Body of pancreas (tissue), 4 donors: ENCODE data around the gene TLN1. TPM values are rescaled to one million over a fixed set of nuclear protein-coding genes. Genes with fewer than 3 reads are reported as not detected.

Source experiments
- ATAC-seq: fragments of 150-250 bp; one replicate; pipeline ENCODE4 v1.9.1; 2016
- DNase-seq, 4 donors: peaks; one replicate each; pipeline ENCODE4 v3.0.0-alpha.2; 2019
- H3K27ac ChIP-seq, 4 donors: fragments of 200-600 bp; sonication (generic); 1 replicate in 3 of 4; 2 replicates in 1 of 4; pipeline versions ENCODE4 v1.5.1 to v1.6.1; 2016 to 2019; ENCODE audit warnings: mild to moderate bottlenecking in 1 of 4, mixed read lengths in 1 of 4, moderate library complexity in 1 of 4
- H3K27me3 ChIP-seq, 2 donors: fragments of 200-600 bp; sonication (generic); one replicate each; pipeline ENCODE4 v1.6.0; 2016; ENCODE audit warnings: mild to moderate bottlenecking in 1 of 2
- H3K36me3 ChIP-seq, 2 donors: fragments of 200-600 bp; sonication (generic); replicated peaks in 1 of 2; 2 replicates each; pipeline ENCODE4 v1.5.1; 2016; ENCODE audit warnings: low read depth in 2 of 2; ENCODE audit not compliant: insufficient read depth in 1 of 2
- H3K4me1 ChIP-seq: fragments of 200-600 bp; sonication (generic); one replicate; pipeline ENCODE4 v1.6.0; 2016
- H3K4me3 ChIP-seq, 2 donors: fragments of 200-600 bp; sonication (generic); 1 replicate in 1 of 2; 2 replicates in 1 of 2; pipeline ENCODE4 v1.5.1; 2016 to 2019
- H3K9me3 ChIP-seq, 3 donors: fragments of 200-600 bp; sonication (generic); 1 replicate in 2 of 3; 2 replicates in 1 of 3; pipeline ENCODE4 v1.5.1; 2016
- POLR2A ChIP-seq, 3 donors: fragments of 450-650 bp; IDR thresholded peaks; one replicate each; pipeline ENCODE4 v1.6.1; 2016; ENCODE audit warnings: antibody characterized with exemption in 3 of 3, mild to moderate bottlenecking in 2 of 3
- WGBS, 2 donors: methylation state at CpG; one replicate each; pipeline ENCODE4 v1.1.5; 2017; 5-methylcytosine and 5-hydroxymethylcytosine counted together
- intact Hi-C: fragments of 100-400 bp; cut with DNase I; formaldehyde crosslinking; loops from one replicate; pipeline ENCODE4 v1.15.1; 2023
- total RNA-seq, 2 donors: library from RNA; depleted of rRNA; stranded (reverse); fragments of >200 nt; gene quantifications; one replicate each; pipeline ENCODE4 v1.1.0, GENCODE V29; 2016
- TF ChIP-seq, protein P1 (sequence below), 7 experiments: fragments of 450-650 bp in 4 of 7; fragments of 200-600 bp in 3 of 7; sonication (generic) in 3 of 7; IDR thresholded peaks; one replicate each; pipeline ENCODE4 v1.5.1; 2016 to 2019; ENCODE audit warnings: antibody characterized with exemption in 7 of 7

Gene TLN1
- total RNA-seq, 2 donors from 2014 or later: 93.7 to 130 TPM

- intact Hi-C loops: no loop called here
- Histone ChIP-seq H3K27me3 (no peaks in the 10 kb centered on the region), H3K4me1 (peaks cover 31% of the 10 kb centered on the region), H3K36me3 (no peaks in the 10 kb centered on the region), H3K9me3 (no peaks in the 10 kb centered on the region), H3K4me3 (no peak overlapping the region), H3K27ac (no peak overlapping the region)
- ATAC-seq (no peak), DNase-seq (peak in 1 of 4 donors; percentile 31)
- TF ChIP-seq, protein P1, sequence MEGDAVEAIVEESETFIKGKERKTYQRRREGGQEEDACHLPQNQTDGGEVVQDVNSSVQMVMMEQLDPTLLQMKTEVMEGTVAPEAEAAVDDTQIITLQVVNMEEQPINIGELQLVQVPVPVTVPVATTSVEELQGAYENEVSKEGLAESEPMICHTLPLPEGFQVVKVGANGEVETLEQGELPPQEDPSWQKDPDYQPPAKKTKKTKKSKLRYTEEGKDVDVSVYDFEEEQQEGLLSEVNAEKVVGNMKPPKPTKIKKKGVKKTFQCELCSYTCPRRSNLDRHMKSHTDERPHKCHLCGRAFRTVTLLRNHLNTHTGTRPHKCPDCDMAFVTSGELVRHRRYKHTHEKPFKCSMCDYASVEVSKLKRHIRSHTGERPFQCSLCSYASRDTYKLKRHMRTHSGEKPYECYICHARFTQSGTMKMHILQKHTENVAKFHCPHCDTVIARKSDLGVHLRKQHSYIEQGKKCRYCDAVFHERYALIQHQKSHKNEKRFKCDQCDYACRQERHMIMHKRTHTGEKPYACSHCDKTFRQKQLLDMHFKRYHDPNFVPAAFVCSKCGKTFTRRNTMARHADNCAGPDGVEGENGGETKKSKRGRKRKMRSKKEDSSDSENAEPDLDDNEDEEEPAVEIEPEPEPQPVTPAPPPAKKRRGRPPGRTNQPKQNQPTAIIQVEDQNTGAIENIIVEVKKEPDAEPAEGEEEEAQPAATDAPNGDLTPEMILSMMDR (IDR thresholded peaks at IDR 0.05): no peak
- TF ChIP-seq POLR2A (IDR thresholded peaks at IDR 0.05): no peak
- WGBS, 2 donors: 73 to 81% methylated on average over 7 of the region's 7 CpGs
These were observed 43.1 kb upstream of the TLN1 start for GRCh38 chr9:35774907-35775635.

DNA sequence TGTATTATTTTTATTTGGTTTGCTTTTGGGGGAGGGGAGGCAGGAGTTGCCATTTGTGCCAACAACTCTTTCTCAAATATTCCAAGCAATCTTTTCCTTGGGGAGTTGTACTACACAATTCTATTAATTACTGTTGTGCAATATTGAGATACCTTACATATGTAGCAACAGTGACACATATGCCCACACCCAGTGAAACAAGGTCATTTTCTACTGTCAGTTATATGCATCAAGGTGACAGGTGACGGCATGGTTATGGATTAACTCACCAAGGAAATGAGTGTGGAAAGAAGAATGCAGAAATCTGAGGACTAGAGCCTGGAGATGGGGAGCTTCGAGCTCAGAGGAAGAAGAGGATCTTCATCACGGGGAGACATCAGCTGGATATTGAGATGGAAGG is 39.9 kb upstream of the TLN1 start:
- no peaks in the 10 kb centered on the region for H3K36me3 ChIP-seq
- H3K27me3 ChIP-seq: no peaks in the 10 kb centered on the region
- ATAC-seq: peak; percentile 69
- no peak overlapping the region for H3K4me3 ChIP-seq
- intact Hi-C loops: no loop called here
- no peaks in the 10 kb centered on the region for H3K9me3 ChIP-seq
- peaks cover 35% of the 10 kb centered on the region for H3K4me1 ChIP-seq
- 39 to 49% methylated on average over 3 of the region's 3 CpGs for WGBS, 2 donors
- DNase-seq: peak in 2 of 4 donors; percentile 24 to 54
- peak overlapping the region in 3 of 4 donors; percentile 73 to 90 (median 81) for H3K27ac ChIP-seq
- TF ChIP-seq, protein P1 (IDR thresholded peaks at IDR 0.05): no peak
- TF ChIP-seq POLR2A (IDR thresholded peaks at IDR 0.05): no peak

GRCh38 chr9:35771534-35771933 is 39.5 kb upstream of the TLN1 start:
- intact Hi-C loops: no loop called here
- WGBS, 2 donors: 0 to 6% methylated on average over 1 of the region's 1 CpG
- Histone ChIP-seq H3K4me3 (no peak overlapping the region), H3K36me3 (no peaks in the 10 kb centered on the region), H3K9me3 (no peaks in the 10 kb centered on the region), H3K27ac (peak overlapping the region; percentile 62 to 90 (median 77)), H3K27me3 (no peaks in the 10 kb centered on the region), H3K4me1 (peaks cover 35% of the 10 kb centered on the region)
- DNase-seq (peak; percentile 74 to 87 (median 82)), ATAC-seq (peak; percentile 87)
- TF ChIP-seq, protein P1 (IDR thresholded peaks at IDR 0.05): no peak
- no peak for TF ChIP-seq POLR2A (IDR thresholded peaks at IDR 0.05)

GRCh38 chr9:35771075-35771433 is 39.1 kb upstream of the TLN1 start:
- Histone ChIP-seq H3K9me3 (no peaks in the 10 kb centered on the region), H3K4me1 (peaks cover 35% of the 10 kb centered on the region), H3K4me3 (no peak overlapping the region), H3K27ac (peak overlapping the region; percentile 62 to 90 (median 77)), H3K36me3 (no peaks in the 10 kb centered on the region), H3K27me3 (no peaks in the 10 kb centered on the region)
- intact Hi-C loops: no loop called here
- DNase-seq: peak; percentile 32 to 67 (median 56)
- TF ChIP-seq, protein P1 (IDR thresholded peaks at IDR 0.05): no peak
- peak in 1 of 3 donors; percentile 20 for TF ChIP-seq POLR2A (IDR thresholded peaks at IDR 0.05)
- peak; percentile 73 for ATAC-seq
- WGBS, 2 donors: 1 to 8% methylated on average over 4 of the region's 4 CpGs

DNA sequence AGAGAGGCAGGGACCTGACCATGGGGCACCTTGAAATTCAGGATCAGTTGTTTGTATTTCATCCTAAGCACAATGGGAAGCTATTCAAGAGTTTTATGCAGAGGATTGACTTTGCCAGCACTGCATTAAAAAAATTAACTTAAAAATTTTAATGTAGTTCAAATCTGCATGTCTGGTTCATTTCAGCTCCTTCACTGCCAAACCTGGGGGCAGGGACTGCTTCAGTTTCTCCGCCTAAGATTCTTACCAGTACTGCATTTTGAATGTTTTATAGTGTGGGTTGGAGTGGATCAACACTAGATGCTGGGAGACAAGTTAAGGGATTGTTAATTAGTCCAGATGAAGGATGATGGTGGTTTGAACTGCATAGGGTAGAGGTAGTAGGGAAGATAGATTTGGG is 37.8 kb upstream of the TLN1 start:
- no peak for ATAC-seq
- Histone ChIP-seq H3K4me3 (no peak overlapping the region), H3K9me3 (no peaks in the 10 kb centered on the region), H3K27me3 (no peaks in the 10 kb centered on the region), H3K27ac (no peak overlapping the region), H3K36me3 (no peaks in the 10 kb centered on the region), H3K4me1 (peaks cover 30% of the 10 kb centered on the region)
- DNase-seq: no peak
- intact Hi-C loops: no loop called here
- 93 to 97% methylated on average over 1 of the region's 1 CpG for WGBS, 2 donors
- TF ChIP-seq, protein P1 (IDR thresholded peaks at IDR 0.05): no peak
- TF ChIP-seq POLR2A (IDR thresholded peaks at IDR 0.05): no peak
